GM12892 (cell line): ENCODE results near the gene ASB6.

Source experiments
- POLR2A ChIP-seq: IDR thresholded peaks from 2 replicates; pipeline ENCODE4 v1.6.1; 2011; ENCODE audit warnings: low read depth, low read length, control low read depth
- POLR2AphosphoS5 ChIP-seq: IDR thresholded peaks from 2 replicates; pipeline ENCODE4 v1.6.1; 2011; ENCODE audit warnings: low read depth, low read length, control low read depth

- TF ChIP-seq POLR2AphosphoS5: no peak; the same call in 1 of the 2 replicates
- no peak; the same call in 1 of the 2 replicates for TF ChIP-seq POLR2A
These were observed 4.8 kb downstream of the ASB6 start for GRCh38 chr9:129637102-129637501.
